IMR-90 (cell line): Measurements from ENCODE around the gene AGBL3. TPM values are rescaled to one million over a fixed set of nuclear protein-coding genes. Genes with fewer than 3 reads are reported as not detected.

ENCODE experiments used
- ATAC-seq: fragments of 200-7000 bp; cut with Tn5 transposase; 2 replicates; pipeline ENCODE4 v1.9.1; 2020; ENCODE audit warnings: low read depth, mild to moderate bottlenecking, moderate library complexity
- BruUV-seq: library from RNA; stranded (reverse); fragments of 400-500 nt; replicated peaks from 2 replicates; lab custom pipeline; 2021; lab: Mats Ljungman, UMichigan
- CTCF ChIA-PET: fragments of 300-600 bp; formaldehyde crosslinking; extraction: SDS; loops from one replicate; lab custom pipeline; 2021; ENCODE audit warnings: antibody characterized with exemption; lab: Yijun Ruan, JAX
- POLR2A ChIA-PET: fragments of 300-600 bp; sonication (Branson Sonifier 250); formaldehyde crosslinking; loops from one replicate; lab custom pipeline; 2022; ENCODE audit warnings: antibody characterized with exemption; ENCODE audit not compliant: unreplicated experiment; lab: Charles Lee
- DNase-seq: peaks from one replicate; pipeline ENCODE4 v3.0.0; 2013
- H2AFZ ChIP-seq: replicated peaks from 2 replicates; pipeline ENCODE3; 2013; ENCODE audit warnings: low read length, mild to moderate bottlenecking; ENCODE audit not compliant: poor library complexity
- H2AK5ac ChIP-seq: 2 replicates; pipeline ENCODE4 v1.6.1; 2013; ENCODE audit warnings: low read depth, low read length, inconsistent platforms
- H2AK9ac ChIP-seq: replicated peaks from 2 replicates; pipeline ENCODE3; 2013; ENCODE audit warnings: mild to moderate bottlenecking, low read depth, low read length, moderate library complexity; ENCODE audit not compliant: poor library complexity
- H2BK120ac ChIP-seq: 2 replicates; pipeline ENCODE4 v1.6.1; 2013; ENCODE audit warnings: low read depth, low read length, inconsistent platforms
- H2BK15ac ChIP-seq: 3 replicates; pipeline ENCODE4 v1.6.1; 2013; ENCODE audit warnings: low read depth, low read length, inconsistent platforms
- H2BK20ac ChIP-seq: 2 replicates; pipeline ENCODE4 v1.6.1; 2013; ENCODE audit warnings: low read depth, mild to moderate bottlenecking, inconsistent platforms, low read length, moderate library complexity
- H2BK5ac ChIP-seq: 2 replicates; pipeline ENCODE4 v1.6.1; 2013; ENCODE audit warnings: mild to moderate bottlenecking, low read depth, low read length, inconsistent platforms; ENCODE audit not compliant: poor library complexity, severe bottlenecking
- H3K14ac ChIP-seq: replicated peaks from 2 replicates; pipeline ENCODE4 v1.6.1; 2013; ENCODE audit warnings: low read depth, low read length, inconsistent platforms
- H3K18ac ChIP-seq: 2 replicates; pipeline ENCODE4 v1.6.1; 2013; ENCODE audit warnings: low read depth, low read length, control low read depth
- H3K23ac ChIP-seq: 2 replicates; pipeline ENCODE4 v1.6.1; 2013; ENCODE audit warnings: low read depth, low read length, inconsistent platforms
- H3K27ac ChIP-seq: 2 replicates; pipeline ENCODE4 v1.5.1; 2013; ENCODE audit warnings: mild to moderate bottlenecking, control low read depth, low read length; ENCODE audit not compliant: insufficient read depth
- H3K27me3 ChIP-seq: 2 replicates; pipeline ENCODE4 v1.6.1; 2013; ENCODE audit warnings: low read length; ENCODE audit not compliant: control insufficient read depth, insufficient read depth
- H3K36me3 ChIP-seq: 2 replicates; pipeline ENCODE4 v1.6.1; 2013; ENCODE audit warnings: low read length, mixed read lengths; ENCODE audit not compliant: control insufficient read depth, insufficient read depth
- H3K4ac ChIP-seq: 2 replicates; pipeline ENCODE4 v1.6.1; 2013; ENCODE audit warnings: low read depth, low read length, inconsistent platforms
- H3K4me1 ChIP-seq: 2 replicates; pipeline ENCODE4 v1.6.1; 2013; ENCODE audit warnings: low read length, mixed read lengths; ENCODE audit not compliant: control insufficient read depth, insufficient read depth
- H3K4me2 ChIP-seq: 2 replicates; pipeline ENCODE4 v1.6.1; 2013; ENCODE audit warnings: low read depth, mild to moderate bottlenecking, control low read depth, low read length, moderate library complexity
- H3K4me3 ChIP-seq: 2 replicates; pipeline ENCODE4 v1.5.1; 2013; ENCODE audit warnings: low read depth, mild to moderate bottlenecking, control low read depth, low read length, moderate library complexity; ENCODE audit not compliant: insufficient read depth
- H3K56ac ChIP-seq: 2 replicates; pipeline ENCODE4 v1.6.1; 2013; ENCODE audit warnings: low read length, inconsistent platforms; ENCODE audit not compliant: insufficient read depth; ENCODE audit errors: extremely low read depth
- H3K79me1 ChIP-seq, 2 experiments: 2 replicates each; pipeline ENCODE4 v1.6.1; 2013; ENCODE audit warnings: low read length in 2 of 2, inconsistent platforms in 1 of 2, low read depth in 1 of 2
- H3K9ac ChIP-seq: 2 replicates; pipeline ENCODE4 v1.6.1; 2013; ENCODE audit warnings: low read depth, low read length, control low read depth
- H3K9me1 ChIP-seq: 2 replicates; pipeline ENCODE4 v1.6.1; 2013; ENCODE audit warnings: low read length, inconsistent platforms; ENCODE audit not compliant: insufficient read depth
- H3K9me3 ChIP-seq: 2 replicates; pipeline ENCODE4 v1.6.1; 2013; ENCODE audit warnings: low read length; ENCODE audit not compliant: control insufficient read depth, insufficient read depth
- H4K20me1 ChIP-seq: 2 replicates; pipeline ENCODE4 v1.6.1; 2013; ENCODE audit warnings: low read length, inconsistent platforms; ENCODE audit not compliant: insufficient read depth
- H4K5ac ChIP-seq: 2 replicates; pipeline ENCODE4 v1.6.1; 2013; ENCODE audit warnings: mild to moderate bottlenecking, low read depth, low read length, control low read depth
- H4K8ac ChIP-seq, 2 experiments: 2 replicates each; pipeline ENCODE4 v1.6.1; 2013; ENCODE audit warnings: low read depth in 2 of 2, low read length in 2 of 2, control low read depth in 1 of 2, inconsistent platforms in 1 of 2
- H4K91ac ChIP-seq: 2 replicates; pipeline ENCODE4 v1.6.1; 2013; ENCODE audit warnings: low read depth, low read length, inconsistent platforms; ENCODE audit not compliant: insufficient read depth
- BHLHE40 ChIP-seq: fragments of 150-350 bp; IDR thresholded peaks from 2 replicates; pipeline ENCODE4 v1.6.1; 2016; ENCODE audit warnings: mild to moderate bottlenecking, low read depth, low read length
- CEBPB ChIP-seq: IDR thresholded peaks from 2 replicates; pipeline ENCODE4 v1.6.1; 2012; ENCODE audit warnings: low read depth, low read length, improper control_type of control experiment
- CHD1 ChIP-seq: IDR thresholded peaks from 2 replicates; pipeline ENCODE4 v1.6.1; 2012; ENCODE audit warnings: low read depth, low read length, improper control_type of control experiment
- CTCF ChIP-seq: conservative IDR thresholded peaks from 2 replicates; pipeline ENCODE4 v1.5.1; 2012; ENCODE audit warnings: mild to moderate bottlenecking, low read depth, low read length, improper control_type of control experiment
- ELK1 ChIP-seq: fragments of 150-350 bp; IDR thresholded peaks from 2 replicates; pipeline ENCODE4 v1.6.1; 2016; ENCODE audit warnings: low read depth, mild to moderate bottlenecking, low read length, moderate library complexity, borderline replicate concordance
- FOS ChIP-seq: fragments of 150-350 bp; IDR thresholded peaks from 2 replicates; pipeline ENCODE4 v1.6.1; 2016; ENCODE audit warnings: low read depth, low read length
- MAFK ChIP-seq: IDR thresholded peaks from 2 replicates; pipeline ENCODE4 v1.6.1; 2012; ENCODE audit warnings: low read depth, low read length, improper control_type of control experiment
- MAZ ChIP-seq: IDR thresholded peaks from 2 replicates; pipeline ENCODE4 v1.6.1; 2012; ENCODE audit warnings: low read depth, mild to moderate bottlenecking, low read length, improper control_type of control experiment, moderate library complexity, borderline replicate concordance
- MXI1 ChIP-seq: IDR thresholded peaks from 2 replicates; pipeline ENCODE4 v1.6.1; 2012; ENCODE audit warnings: low read depth, mild to moderate bottlenecking, low read length, moderate library complexity, borderline replicate concordance
- NFE2L2 ChIP-seq: fragments of 150-350 bp; IDR thresholded peaks from 2 replicates; pipeline ENCODE4 v1.6.1; 2016; ENCODE audit warnings: low read depth, mild to moderate bottlenecking, low read length
- POLR2A ChIP-seq: IDR thresholded peaks from 2 replicates; pipeline ENCODE4 v1.6.1; 2012; ENCODE audit warnings: mild to moderate bottlenecking, low read depth, low read length
- RAD21 ChIP-seq: IDR thresholded peaks from 2 replicates; pipeline ENCODE4 v1.6.1; 2012; ENCODE audit warnings: low read length, improper control_type of control experiment
- RCOR1 ChIP-seq: IDR thresholded peaks from 2 replicates; pipeline ENCODE4 v1.6.1; 2012; ENCODE audit warnings: mild to moderate bottlenecking, low read length, improper control_type of control experiment; ENCODE audit not compliant: insufficient replicate concordance
- RFX5 ChIP-seq: IDR thresholded peaks from 2 replicates; pipeline ENCODE4 v1.8.0; 2012; ENCODE audit warnings: low read depth, mild to moderate bottlenecking, low read length, moderate library complexity
- USF2 ChIP-seq: fragments of 150-350 bp; IDR thresholded peaks from 2 replicates; pipeline ENCODE4 v1.6.1; 2017; ENCODE audit warnings: mild to moderate bottlenecking, antibody characterized with exemption, low read length, low read depth
- WGBS, 2 experiments: methylation state at CpG; one replicate each; pipeline versions ENCODE4 v1.1.5 to v1.1.7; 2013; ENCODE audit warnings: missing lambda C conversion rate in 2 of 2; ENCODE audit not compliant: insufficient read length in 1 of 2; ENCODE audit errors: extremely low coverage in 2 of 2; 5-methylcytosine and 5-hydroxymethylcytosine counted together
- dilution Hi-C: fragments of 300-500 bp; cut with HindIII; formaldehyde crosslinking; loops from one replicate; pipeline ENCODE4 v1.14.3; 2018; ENCODE audit warnings: low sequenced_read_pairs; ENCODE audit not compliant: unreplicated experiment
- in situ Hi-C: fragments of 300-500 bp; cut with MboI; formaldehyde crosslinking; loops from 3 replicates; pipeline ENCODE4 v1.14.3; 2019; ENCODE audit warnings: low sequenced_read_pairs, inconsistent platforms, mixed read lengths
- intact Hi-C: fragments of 100-400 bp; cut with micrococcal nuclease; formaldehyde crosslinking; loops from 2 replicates; pipeline ENCODE4 v1.10.0; 2022
- polyA plus RNA-seq, 3 experiments: library from polyadenylated mRNA; depleted of rRNA; stranded (reverse); fragments of >200 nt; gene quantifications; 2 replicates each; pipeline ENCODE4 v1.2.3, GENCODE V29; 2012; ENCODE audit warnings: low replicate concordance in 1 of 3
- total RNA-seq: library from RNA; depleted of rRNA; stranded (reverse); fragments of >200 nt; gene quantifications from 2 replicates; pipeline ENCODE4 v1.2.3, GENCODE V29; 2012

The AGBL3 gene
- total and polyA plus RNA-seq, 2 of the 4 experiments (the other 2 are of a cell fraction) = 0.18 to 0.65 TPM

GRCh38 chr7:135083005-135083404 lies 96.7 kb downstream of the AGBL3 start:
- TF ChIP-seq CTCF (no peak), CHD1 (no peak), MXI1 (no peak), FOS (no peak), POLR2A (no peak), NFE2L2 (no peak), MAZ (no peak), RFX5 (no peak), ELK1 (no peak), BHLHE40 (no peak), CEBPB (no peak), MAFK (no peak), RCOR1 (no peak), USF2 (no peak), RAD21 (no peak)
- H2AFZ ChIP-seq = no peak overlapping the region
- H2BK15ac ChIP-seq = no peak overlapping the region
- intact Hi-C loops (no loop called here), in situ Hi-C loops (no loop called here), dilution Hi-C loops (no loop called here)
- H3K14ac ChIP-seq = no peak overlapping the region
- 0% methylated on average over 1 of the region's 1 CpG; no CpG with 5 or more reads in 1 of the 2 experiments for WGBS, 2 experiments
- no peak overlapping the region for H4K91ac ChIP-seq
- no peak overlapping the region for H2BK20ac ChIP-seq
- H3K9me3 ChIP-seq = no peaks in the 10 kb centered on the region
- H3K18ac ChIP-seq = no peak overlapping the region
- H3K4me1 ChIP-seq = no peaks in the 10 kb centered on the region
- no peaks in the 10 kb centered on the region for H4K20me1 ChIP-seq
- no peak overlapping the region for H2AK9ac ChIP-seq
- no peak overlapping the region for H3K4ac ChIP-seq
- POLR2A ChIA-PET = no interaction called here
- H2BK120ac ChIP-seq = no peak overlapping the region
- no peak for DNase-seq
- BruUV-seq = no TSS peak
- no peak overlapping the region for H4K5ac ChIP-seq
- no peak overlapping the region for H4K8ac ChIP-seq
- no peaks in the 10 kb centered on the region for H3K79me1 ChIP-seq
- H2BK5ac ChIP-seq = no peak overlapping the region
- H3K9ac ChIP-seq = no peak overlapping the region
- no peaks in the 10 kb centered on the region for H3K36me3 ChIP-seq
- no peak overlapping the region for H3K4me2 ChIP-seq
- CTCF ChIA-PET = no interaction called here
- H3K23ac ChIP-seq = no peak overlapping the region
- no peak overlapping the region for H3K56ac ChIP-seq
- ATAC-seq = no peak
- no peak overlapping the region for H2AK5ac ChIP-seq
- no peak overlapping the region for H3K4me3 ChIP-seq
- H3K27me3 ChIP-seq = 0 out of 2 replicates have a peak, but pooled peaks cover 1% of the 10 kb centered on the region
- H3K9me1 ChIP-seq = no peaks in the 10 kb centered on the region
- H3K27ac ChIP-seq = no peak overlapping the region
